HFFc6 (cell line): ENCODE data around the gene XRCC2. TPM values are rescaled to one million over a fixed set of nuclear protein-coding genes. Genes with fewer than 3 reads are reported as not detected.

ENCODE experiments used
- DNase-seq: peaks from one replicate; pipeline ENCODE4 v3.0.0-alpha.2; 2018
- H3K27ac Mint-ChIP-seq: 2 replicates; pipeline ENCODE4 v1.8.0; 2020; ENCODE audit warnings: mild to moderate bottlenecking, mixed read lengths
- H3K27me3 Mint-ChIP-seq: 2 replicates; pipeline ENCODE4 v1.8.0; 2021; ENCODE audit warnings: mild to moderate bottlenecking, moderate library complexity, mixed read lengths; ENCODE audit not compliant: insufficient read depth
- H3K36me3 Mint-ChIP-seq: 2 replicates; pipeline ENCODE4 v1.8.0; 2021; ENCODE audit warnings: low read depth, mixed read lengths
- H3K4me1 Mint-ChIP-seq: 2 replicates; pipeline ENCODE4 v1.8.0; 2020; ENCODE audit warnings: low read depth, mixed read lengths
- H3K4me3 Mint-ChIP-seq: 2 replicates; pipeline ENCODE4 v1.8.0; 2020; ENCODE audit warnings: mild to moderate bottlenecking, moderate library complexity, mixed read lengths
- H3K9me3 Mint-ChIP-seq: 2 replicates; pipeline ENCODE4 v1.8.0; 2020; ENCODE audit warnings: mild to moderate bottlenecking, mixed read lengths
- total RNA-seq, 6 experiments: library from RNA; stranded (reverse); fragmentation: NEBNext Ultra II Directional; extraction: Animal tissue kit (Norgen Biotek cat#: 25700); gene quantifications; 2 replicates in 1 of 6; 3 replicates in 5 of 6; pipeline ENCODE4 v1.2.3, GENCODE V29; 2021
- TF ChIP-seq, protein P1 (sequence below): fragments of 200-600 bp; sonication (generic); IDR thresholded peaks from 2 replicates; pipeline ENCODE4 v1.5.0; 2021; ENCODE audit warnings: antibody characterized with exemption, mild to moderate bottlenecking

XRCC2 gene
- total RNA-seq, 6 experiments from 2014 or later, result 1.8 to 3.8 (median 3.4) TPM

DNA sequence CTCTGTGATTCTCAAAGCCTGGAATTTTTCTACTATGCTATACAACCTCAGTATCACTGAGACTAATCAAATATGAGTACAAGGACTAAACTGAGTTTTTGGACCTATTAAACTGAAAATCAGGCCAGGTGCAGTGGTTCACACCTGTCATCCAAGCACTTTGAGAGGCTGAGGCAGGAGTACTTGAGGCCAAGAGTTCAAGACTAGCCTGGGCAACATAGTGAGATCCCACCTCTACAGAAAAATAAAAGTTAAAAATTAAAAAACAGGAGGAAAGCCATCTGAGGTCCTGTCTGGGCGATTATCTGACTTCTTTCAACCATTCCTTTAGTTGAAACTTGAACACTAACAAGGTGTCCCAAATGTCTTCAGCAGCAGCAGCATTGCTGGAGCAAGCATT is 7.0 kb downstream of the XRCC2 start:
- Mint-ChIP-seq H3K4me1 (peaks cover 11% of the 10 kb centered on the region; the same call in 1 of the 2 replicates), H3K27me3 (no peaks in the 10 kb centered on the region), H3K9me3 (no peaks in the 10 kb centered on the region), H3K27ac (no peak overlapping the region), H3K4me3 (no peak overlapping the region), H3K36me3 (peaks cover 3% of the 10 kb centered on the region; the same call in 1 of the 2 replicates)
- TF ChIP-seq, protein P1, sequence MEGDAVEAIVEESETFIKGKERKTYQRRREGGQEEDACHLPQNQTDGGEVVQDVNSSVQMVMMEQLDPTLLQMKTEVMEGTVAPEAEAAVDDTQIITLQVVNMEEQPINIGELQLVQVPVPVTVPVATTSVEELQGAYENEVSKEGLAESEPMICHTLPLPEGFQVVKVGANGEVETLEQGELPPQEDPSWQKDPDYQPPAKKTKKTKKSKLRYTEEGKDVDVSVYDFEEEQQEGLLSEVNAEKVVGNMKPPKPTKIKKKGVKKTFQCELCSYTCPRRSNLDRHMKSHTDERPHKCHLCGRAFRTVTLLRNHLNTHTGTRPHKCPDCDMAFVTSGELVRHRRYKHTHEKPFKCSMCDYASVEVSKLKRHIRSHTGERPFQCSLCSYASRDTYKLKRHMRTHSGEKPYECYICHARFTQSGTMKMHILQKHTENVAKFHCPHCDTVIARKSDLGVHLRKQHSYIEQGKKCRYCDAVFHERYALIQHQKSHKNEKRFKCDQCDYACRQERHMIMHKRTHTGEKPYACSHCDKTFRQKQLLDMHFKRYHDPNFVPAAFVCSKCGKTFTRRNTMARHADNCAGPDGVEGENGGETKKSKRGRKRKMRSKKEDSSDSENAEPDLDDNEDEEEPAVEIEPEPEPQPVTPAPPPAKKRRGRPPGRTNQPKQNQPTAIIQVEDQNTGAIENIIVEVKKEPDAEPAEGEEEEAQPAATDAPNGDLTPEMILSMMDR, result no peak
- DNase-seq, result no peak

DNA sequence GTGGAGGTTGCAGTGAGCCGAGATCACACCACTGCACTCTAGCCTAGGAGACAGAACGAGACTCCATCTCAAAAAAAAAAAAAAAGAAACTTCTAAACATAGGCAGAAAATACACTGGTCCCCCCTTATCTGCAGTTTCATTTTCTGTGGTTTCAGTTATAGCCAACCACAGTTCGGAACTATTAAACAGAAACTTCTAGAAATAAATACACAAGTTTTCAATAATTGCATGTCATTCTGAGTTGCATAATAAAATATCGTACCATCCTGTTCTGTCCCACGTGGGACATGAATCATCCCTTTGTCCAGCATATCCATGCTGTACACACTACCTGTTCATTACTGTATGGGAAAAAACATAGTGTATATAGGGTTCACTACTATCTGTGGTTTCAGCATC is 8.0 kb downstream of the XRCC2 start:
- H3K9me3 Mint-ChIP-seq, result no peaks in the 10 kb centered on the region
- H3K4me1 Mint-ChIP-seq, result peaks cover 11% of the 10 kb centered on the region; the same call in 1 of the 2 replicates
- no peak for DNase-seq
- H3K36me3 Mint-ChIP-seq, result peaks cover 3% of the 10 kb centered on the region; the same call in 1 of the 2 replicates
- no peaks in the 10 kb centered on the region for H3K27me3 Mint-ChIP-seq
- TF ChIP-seq, protein P1, result no peak
- no peak overlapping the region for H3K27ac Mint-ChIP-seq
- no peak overlapping the region for H3K4me3 Mint-ChIP-seq

DNA sequence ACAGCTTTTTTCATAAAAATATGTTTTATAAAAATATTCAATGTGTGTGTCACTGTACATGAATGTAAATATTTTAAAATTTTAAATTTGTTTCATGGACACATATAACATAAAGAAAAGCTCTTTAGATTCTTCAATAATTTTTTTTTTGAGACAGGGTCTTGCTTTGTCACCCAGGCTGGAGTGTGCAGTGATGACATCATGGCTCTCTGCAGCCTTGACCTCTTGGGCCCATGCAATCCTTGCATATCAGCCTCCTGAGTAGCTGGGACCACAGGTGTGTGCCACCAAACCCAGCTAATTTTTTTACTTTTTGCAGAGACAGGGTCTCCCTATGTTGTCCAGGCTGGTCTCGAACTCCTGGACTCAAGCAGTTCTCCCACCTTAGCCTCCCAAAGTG is 9.9 kb downstream of the XRCC2 start:
- no peak overlapping the region for H3K27ac Mint-ChIP-seq
- no peak for DNase-seq
- no peaks in the 10 kb centered on the region for H3K9me3 Mint-ChIP-seq
- peaks cover 11% of the 10 kb centered on the region; the same call in 1 of the 2 replicates for H3K4me1 Mint-ChIP-seq
- no peaks in the 10 kb centered on the region for H3K27me3 Mint-ChIP-seq
- H3K4me3 Mint-ChIP-seq, result no peak overlapping the region
- TF ChIP-seq, protein P1, result no peak
- peaks cover 3% of the 10 kb centered on the region; the same call in 1 of the 2 replicates for H3K36me3 Mint-ChIP-seq

DNA sequence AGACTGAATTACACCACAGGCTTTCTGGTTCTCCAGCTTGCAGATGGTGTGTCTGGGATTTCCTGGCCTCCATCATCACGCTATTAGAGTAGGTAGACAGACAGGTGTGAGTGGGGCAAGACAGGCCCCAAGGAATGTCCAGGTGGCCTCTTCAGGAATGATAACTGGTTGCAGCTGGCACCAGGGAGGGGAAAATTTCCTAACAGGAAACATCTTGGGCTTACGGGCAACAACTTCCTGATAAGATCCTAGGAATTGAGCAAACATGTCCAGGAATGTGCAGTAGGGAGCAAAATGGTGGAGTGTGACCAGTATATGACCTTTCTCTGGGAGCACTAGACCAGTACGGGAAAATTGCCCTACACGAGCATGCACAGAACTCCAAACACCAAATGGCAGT is 11.3 kb downstream of the XRCC2 start:
- Mint-ChIP-seq H3K27ac (no peak overlapping the region), H3K36me3 (peaks cover 3% of the 10 kb centered on the region; the same call in 1 of the 2 replicates), H3K4me3 (no peak overlapping the region), H3K27me3 (no peaks in the 10 kb centered on the region), H3K4me1 (peaks cover 11% of the 10 kb centered on the region; the same call in 1 of the 2 replicates), H3K9me3 (no peaks in the 10 kb centered on the region)
- no peak for DNase-seq
- TF ChIP-seq, protein P1, result no peak

DNA sequence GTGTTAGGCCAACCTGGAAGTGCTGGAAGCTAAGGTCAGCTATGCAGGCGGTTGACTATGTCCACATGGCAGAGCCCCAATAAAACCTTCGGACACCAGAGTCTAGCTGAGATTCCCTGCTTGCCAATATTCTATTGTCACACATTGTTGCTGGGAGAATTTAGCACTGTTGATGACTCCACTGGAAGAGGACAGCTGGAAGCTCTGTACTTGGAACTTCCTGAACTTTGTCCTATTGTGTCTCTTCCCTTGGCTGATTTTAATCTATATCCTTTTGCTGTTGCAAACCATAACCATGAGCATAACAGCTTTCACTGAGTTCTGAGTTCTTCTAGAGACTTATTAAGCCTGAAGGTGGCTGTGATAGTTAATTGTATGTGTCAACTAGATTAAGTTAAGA is 12.0 kb downstream of the XRCC2 start:
- DNase-seq, result no peak
- H3K27ac Mint-ChIP-seq, result no peak overlapping the region
- peaks cover 3% of the 10 kb centered on the region; the same call in 1 of the 2 replicates for H3K36me3 Mint-ChIP-seq
- H3K9me3 Mint-ChIP-seq, result no peaks in the 10 kb centered on the region
- H3K27me3 Mint-ChIP-seq, result no peaks in the 10 kb centered on the region
- no peak overlapping the region for H3K4me3 Mint-ChIP-seq
- TF ChIP-seq, protein P1, result no peak
- peaks cover 11% of the 10 kb centered on the region; the same call in 1 of the 2 replicates for H3K4me1 Mint-ChIP-seq
